Measurements from ENCODE around the gene D2HGDH.

The D2HGDH gene

GRCh38 chr2:241734467-241735208, at the start of gene D2HGDH:
TSS of gene D2HGDH (plus strand) at chr2:241734630. CDS start at chr2:241735225, 595 bp downstream.
- DNase-seq (ENCODE audit: low read depth, low spot score) = peak; percentile 44

- no peak for DNase-seq (ENCODE audit: low read depth, low spot score)
Observed at GRCh38 chr2:241686324-241686649, 48.1 kb upstream of the D2HGDH start.

- peak; percentile 89 for DNase-seq (ENCODE audit: low read depth, low spot score)
Observed at GRCh38 chr2:241686650-241687425, 47.6 kb upstream of the D2HGDH start, which contains the start of gene DTYMK. TSS of gene DTYMK (minus strand) at chr2:241686815. CDS start at chr2:241686783, 32 bp downstream.

GRCh38 chr2:241689306-241689705, 45.1 kb upstream of the D2HGDH start:
- no peak for DNase-seq (ENCODE audit: low read depth, low spot score)

- no peak for DNase-seq (ENCODE audit: low read depth, low spot score)
Observed at GRCh38 chr2:241690202-241690717, 44.2 kb upstream of the D2HGDH start.

GRCh38 chr2:241692448-241692847, 42.0 kb upstream of the D2HGDH start:
- DNase-seq (ENCODE audit: low read depth, low spot score) = no peak

GRCh38 chr2:241695651-241696050, 38.8 kb upstream of the D2HGDH start:
- DNase-seq (ENCODE audit: low read depth, low spot score) = no peak

GRCh38 chr2:241701149-241701398, 33.4 kb upstream of the D2HGDH start:
- no peak for DNase-seq (ENCODE audit: low read depth, low spot score)

GRCh38 chr2:241701399-241702154, 32.9 kb upstream of the D2HGDH start, which contains the start of gene ING5:
TSS of gene ING5 (plus strand) at chr2:241702039. CDS start at chr2:241702066, 27 bp downstream.
- peak; percentile 86 for DNase-seq (ENCODE audit: low read depth, low spot score)

GRCh38 chr2:241702155-241703031, 32.0 kb upstream of the D2HGDH start:
- DNase-seq (ENCODE audit: low read depth, low spot score) = no peak

- no peak for DNase-seq (ENCODE audit: low read depth, low spot score)
Observed at GRCh38 chr2:241703032-241703604, 31.3 kb upstream of the D2HGDH start.

GRCh38 chr2:241706537-241706936, 27.9 kb upstream of the D2HGDH start:
- DNase-seq (ENCODE audit: low read depth, low spot score) = no peak

- DNase-seq (ENCODE audit: low read depth, low spot score) = no peak
Observed at GRCh38 chr2:241708879-241709278, 25.6 kb upstream of the D2HGDH start.

- DNase-seq (ENCODE audit: low read depth, low spot score) = no peak
Observed at GRCh38 chr2:241719093-241719492, 15.3 kb upstream of the D2HGDH start.

- DNase-seq (ENCODE audit: low read depth, low spot score) = no peak
Observed at GRCh38 chr2:241720099-241720498, 14.3 kb upstream of the D2HGDH start.

GRCh38 chr2:241720560-241720959, 13.9 kb upstream of the D2HGDH start:
- DNase-seq (ENCODE audit: low read depth, low spot score) = no peak

- DNase-seq (ENCODE audit: low read depth, low spot score) = no peak
Observed at GRCh38 chr2:241721852-241722251, 12.6 kb upstream of the D2HGDH start.

- no peak for DNase-seq (ENCODE audit: low read depth, low spot score)
Observed at GRCh38 chr2:241722896-241723454, 11.5 kb upstream of the D2HGDH start.

- DNase-seq (ENCODE audit: low read depth, low spot score) = no peak
Observed at GRCh38 chr2:241724259-241724974, 10.0 kb upstream of the D2HGDH start.

Data from smooth muscle cell of the brain vasculature (primary cell).